T-helper 1 cell (primary cell): ENCODE results near the gene RNFT1.
"Not testable (repeated sequence)": the region's sequence is repeated elsewhere in the genome, so short reads cannot be mapped to it uniquely, and the experiment has no call there.

Experiments used
- DNase-seq, 5 donors: peaks; one replicate each; pipeline ENCODE4 v3.0.0-alpha.2; 2012 to 2020

Gene RNFT1

DNA sequence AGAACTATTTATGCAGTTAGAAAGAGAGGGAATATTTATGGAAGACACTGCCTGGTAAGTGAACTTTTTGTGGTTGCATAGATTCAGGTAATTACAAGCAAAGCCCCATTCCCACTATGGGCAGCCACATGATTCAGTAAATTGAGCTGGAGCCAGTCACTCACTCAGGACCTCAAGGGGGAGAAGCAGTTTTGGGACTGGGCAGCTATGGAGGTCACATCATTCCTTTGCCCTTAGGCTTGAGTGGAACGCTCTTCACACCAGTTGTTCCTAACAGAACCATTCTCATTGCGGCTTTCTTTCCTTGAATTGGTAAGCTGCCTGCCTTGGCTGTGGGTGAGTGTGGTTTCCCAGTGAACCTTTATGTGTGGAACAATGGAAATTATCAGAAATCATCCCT, 34.4 kb downstream of the RNFT1 start:
- not testable (repeated sequence) for DNase-seq

- not testable (repeated sequence) for DNase-seq
These were observed 43.9 kb downstream of the RNFT1 start for GRCh38 chr17:59920637-59921036.

- no peak for DNase-seq
These were observed 48.1 kb downstream of the RNFT1 start for GRCh38 chr17:59916446-59916845.

- DNase-seq, result peak in 2 of 5 donors; percentile 11 to 41
These were observed 50.2 kb downstream of the RNFT1 start for GRCh38 chr17:59914274-59914854.

DNA sequence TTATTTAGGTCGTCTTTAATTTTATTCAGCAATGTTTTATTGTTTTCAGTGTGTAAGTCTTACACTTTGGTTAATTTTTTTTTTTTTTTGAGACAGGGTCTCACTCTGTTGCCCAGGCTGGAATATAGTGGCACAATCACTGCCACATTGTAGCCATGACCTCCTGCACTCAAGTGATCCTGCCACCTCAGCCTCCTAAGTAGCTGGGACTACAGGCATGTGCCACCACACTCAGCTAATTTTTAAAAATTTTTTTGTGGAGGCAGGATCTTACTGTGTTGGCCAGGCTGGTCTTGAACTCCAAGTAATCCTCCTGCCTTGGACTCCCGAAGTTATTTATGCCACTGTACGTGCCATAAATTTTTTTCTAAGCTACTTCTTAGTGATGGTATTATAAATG, 57.1 kb downstream of the RNFT1 start:
- DNase-seq, result no peak

DNA sequence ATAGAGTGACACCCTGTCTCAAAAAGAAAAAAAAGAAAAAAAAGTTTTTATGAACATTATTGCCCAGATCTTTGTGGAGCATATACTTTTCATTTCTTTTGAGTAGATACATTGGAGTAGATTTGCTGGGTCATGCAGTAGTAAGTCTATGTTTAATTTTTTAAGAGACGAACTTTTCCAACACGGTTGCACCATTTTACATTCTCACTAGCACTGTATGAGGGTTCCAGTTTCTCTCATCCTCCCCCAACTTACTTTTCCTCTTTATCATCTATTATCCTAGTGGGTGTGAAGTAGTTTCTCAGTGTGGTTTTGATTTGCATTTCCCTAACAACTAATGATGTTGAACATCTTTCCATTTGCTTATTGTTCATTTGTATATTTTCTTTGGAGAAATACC, 61.1 kb downstream of the RNFT1 start:
- DNase-seq, result no peak
